ENCODE results near the gene CATSPER3.
"Not testable (repeated sequence)": the region's sequence is repeated elsewhere in the genome, so short reads cannot be mapped to it uniquely, and the experiment has no call there.

The CATSPER3 gene

DNA sequence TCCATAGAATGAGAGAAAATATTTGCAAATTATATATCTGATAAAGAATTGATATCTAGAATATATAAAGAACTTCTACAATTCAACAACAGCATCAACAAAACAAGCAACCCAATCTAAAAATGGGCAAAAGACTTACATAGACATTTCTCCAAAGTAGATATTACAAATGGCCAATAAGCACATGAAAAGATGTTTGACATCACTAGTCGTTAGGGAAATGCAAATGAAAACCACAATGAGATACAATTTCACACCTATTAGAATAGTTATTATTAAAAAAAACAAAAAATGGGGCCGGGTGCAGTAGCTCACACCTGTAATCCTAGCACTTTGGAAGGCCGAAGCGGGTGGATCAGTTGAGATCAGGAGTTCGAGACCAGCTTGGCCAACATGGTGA lies 24.4 kb downstream of the CATSPER3 start:
- CTCF ChIA-PET: no interaction called here
- Mint-ChIP-seq H3K4me3 (no peak overlapping the region), H3K36me3 (no peaks in the 10 kb centered on the region), H3K27me3 (peaks cover 14% of the 10 kb centered on the region), H3K4me1 (no peaks in the 10 kb centered on the region), H3K27ac (no peak overlapping the region), H3K9me3 (peaks cover 2% of the 10 kb centered on the region)
- no peak for DNase-seq

DNA sequence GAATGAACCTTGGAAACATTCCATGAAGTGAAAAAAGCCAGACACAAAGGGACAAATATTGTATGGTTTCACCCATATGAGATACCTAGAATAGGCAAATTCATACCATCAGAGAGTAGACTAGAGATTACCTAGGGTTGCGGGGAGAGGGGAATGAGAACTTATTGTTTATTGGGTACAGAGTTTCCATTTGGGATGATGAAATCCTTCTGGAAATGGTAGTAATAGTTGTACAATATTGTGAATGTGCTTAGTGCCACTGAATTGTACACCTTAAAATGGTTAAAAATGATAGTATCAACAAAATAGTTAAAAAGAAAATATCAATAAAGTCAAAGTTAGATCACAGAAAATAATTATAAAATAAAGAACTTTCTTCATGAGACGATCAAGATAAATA lies 25.5 kb downstream of the CATSPER3 start:
- CTCF ChIA-PET: no interaction called here
- no peak for DNase-seq

DNA sequence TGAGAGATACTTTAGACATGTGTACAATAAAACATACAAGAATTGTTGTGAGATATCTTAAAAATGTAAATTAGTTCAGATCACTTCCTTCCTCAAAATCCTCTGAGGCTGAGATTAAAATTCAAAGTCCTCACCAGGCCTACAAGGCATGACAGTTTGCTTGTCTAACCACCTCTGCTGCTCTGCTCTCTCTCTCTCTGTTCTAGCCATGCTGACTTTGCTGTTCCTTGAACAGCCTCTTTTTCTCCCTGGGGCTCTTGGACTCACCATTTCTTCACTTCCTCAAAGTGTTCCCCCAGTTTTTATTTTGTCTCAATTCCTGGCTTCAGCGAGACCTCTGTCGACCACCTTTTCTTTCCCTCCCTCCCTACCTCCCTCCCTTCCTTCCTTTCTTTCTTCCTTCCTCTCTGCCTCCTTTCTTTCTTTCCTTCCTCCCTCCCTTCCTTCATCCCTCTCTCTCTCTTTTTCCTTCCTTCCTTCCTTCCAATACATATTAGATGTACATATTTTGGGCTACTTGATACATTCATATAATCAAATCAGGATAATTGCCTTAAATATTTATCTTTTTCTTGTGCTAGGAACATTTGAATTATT lies 27.0 kb downstream of the CATSPER3 start:
- no peak overlapping the region for H3K4me3 Mint-ChIP-seq
- no peak for DNase-seq
- H3K27ac Mint-ChIP-seq: no peak overlapping the region
- peaks cover 6% of the 10 kb centered on the region for H3K9me3 Mint-ChIP-seq
- CTCF ChIA-PET: no interaction called here
- H3K27me3 Mint-ChIP-seq: peaks cover 14% of the 10 kb centered on the region
- H3K36me3 Mint-ChIP-seq: no peaks in the 10 kb centered on the region
- H3K4me1 Mint-ChIP-seq: no peaks in the 10 kb centered on the region

More for the DNA sequence above, 25.5 kb downstream of the CATSPER3 start:
- H3K27me3 Mint-ChIP-seq: peaks cover 18% of the 10 kb centered on the region
- no peak overlapping the region for H3K4me3 Mint-ChIP-seq
- no peaks in the 10 kb centered on the region for H3K36me3 Mint-ChIP-seq
- H3K27ac Mint-ChIP-seq: no peak overlapping the region
- H3K9me3 Mint-ChIP-seq: peaks cover 4% of the 10 kb centered on the region
- no peaks in the 10 kb centered on the region for H3K4me1 Mint-ChIP-seq

DNA sequence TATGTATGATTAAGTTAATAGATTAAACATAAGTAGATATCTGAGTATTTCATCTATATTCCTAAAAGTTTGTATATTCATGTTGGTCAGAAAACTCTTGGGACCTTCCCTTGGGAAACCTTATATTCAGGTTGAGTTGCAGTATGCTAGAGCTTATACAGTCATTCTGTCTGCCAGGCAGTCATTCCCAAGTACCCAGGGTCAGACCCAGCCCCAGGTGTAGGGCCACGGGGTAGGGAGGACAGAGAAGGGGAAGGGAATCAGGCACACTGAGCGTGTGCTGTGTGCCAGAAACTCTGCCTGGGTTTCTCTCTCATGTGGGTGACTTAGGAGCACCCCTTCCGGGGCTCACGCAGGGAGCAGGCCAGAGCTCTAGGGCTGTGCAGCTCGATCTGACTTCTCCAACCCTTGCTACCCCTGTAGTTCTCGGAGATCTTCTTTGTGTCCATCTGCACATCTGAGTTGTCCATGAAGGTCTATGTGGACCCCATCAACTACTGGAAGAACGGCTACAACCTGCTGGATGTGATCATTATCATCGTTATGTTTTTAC lies 28.2 kb downstream of the CATSPER3 start:
- Mint-ChIP-seq H3K27ac (no peak overlapping the region), H3K36me3 (no peaks in the 10 kb centered on the region), H3K4me1 (no peaks in the 10 kb centered on the region), H3K9me3 (peaks cover 4% of the 10 kb centered on the region), H3K27me3 (peaks cover 9% of the 10 kb centered on the region), H3K4me3 (no peak overlapping the region)
- DNase-seq: no peak
- CTCF ChIA-PET: no interaction called here

DNA sequence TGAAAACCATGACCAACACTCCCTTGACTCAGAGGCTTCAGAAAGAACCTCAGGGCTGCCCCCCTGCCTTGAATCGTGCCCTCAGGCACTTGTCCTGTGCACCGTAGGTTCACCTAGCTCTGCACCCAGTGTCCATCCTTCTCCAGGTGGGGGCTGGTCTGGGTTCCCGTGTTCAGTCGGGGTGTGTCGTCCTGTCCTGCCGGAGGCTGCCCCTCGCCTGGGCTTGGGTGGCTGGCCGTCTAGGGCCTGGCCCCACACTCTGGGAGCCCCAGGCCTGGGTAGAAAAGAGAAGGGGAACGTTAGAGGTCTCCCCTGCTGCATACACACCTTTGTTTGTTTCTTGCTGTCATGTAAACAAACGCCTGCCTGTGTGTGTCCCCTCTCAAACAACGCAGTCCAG lies 29.3 kb downstream of the CATSPER3 start:
- DNase-seq: no peak
- H3K27ac Mint-ChIP-seq: no peak overlapping the region
- H3K27me3 Mint-ChIP-seq: peaks cover 9% of the 10 kb centered on the region
- no peaks in the 10 kb centered on the region for H3K36me3 Mint-ChIP-seq
- no peak overlapping the region for H3K4me3 Mint-ChIP-seq
- CTCF ChIA-PET: no interaction called here
- H3K9me3 Mint-ChIP-seq: peaks cover 4% of the 10 kb centered on the region
- H3K4me1 Mint-ChIP-seq: no peaks in the 10 kb centered on the region

DNA sequence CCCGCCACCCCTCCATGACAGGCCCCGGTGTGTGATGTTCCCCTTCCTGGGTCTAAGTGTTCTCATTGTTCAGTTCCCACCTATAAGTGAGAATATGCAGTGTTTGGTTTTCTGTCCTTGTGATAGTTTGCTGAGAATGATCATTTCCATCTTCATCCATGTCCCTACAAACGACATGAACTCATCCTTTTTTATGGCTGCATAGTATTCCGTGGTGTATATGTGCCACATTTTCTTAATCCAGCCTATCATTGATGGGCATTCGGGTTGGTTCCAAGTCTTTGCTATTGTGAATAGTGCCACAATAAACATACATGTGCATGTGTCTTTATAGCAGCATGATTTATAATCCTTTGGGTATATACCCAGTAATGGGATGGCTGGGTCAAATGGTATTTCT lies 30.4 kb downstream of the CATSPER3 start:
- H3K27me3 Mint-ChIP-seq, H3K27ac Mint-ChIP-seq, DNase-seq, H3K4me3 Mint-ChIP-seq, H3K4me1 Mint-ChIP-seq, H3K36me3 Mint-ChIP-seq, CTCF ChIA-PET, H3K9me3 Mint-ChIP-seq: not testable (repeated sequence)

DNA sequence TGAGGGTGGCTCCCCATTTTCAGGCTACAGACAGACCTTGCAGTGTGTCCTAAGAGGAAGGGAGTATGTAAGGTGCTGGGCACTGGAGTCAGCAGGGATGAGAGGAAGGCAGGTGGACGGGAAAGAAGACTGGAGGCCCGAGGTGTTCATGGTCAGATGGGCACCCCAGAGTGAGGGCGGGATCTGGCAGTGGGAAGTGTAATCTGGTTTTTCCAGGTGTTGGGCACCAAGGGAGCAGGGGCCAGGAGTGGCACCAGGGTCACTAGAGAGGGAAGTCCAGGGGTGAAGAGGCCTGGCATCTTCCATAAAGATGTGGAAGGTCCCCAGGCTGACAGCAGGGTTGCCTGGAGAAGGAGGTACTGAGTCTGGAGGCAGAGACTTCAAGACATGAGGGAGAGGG lies 36.7 kb downstream of the CATSPER3 start:
- Mint-ChIP-seq H3K4me3 (no peak overlapping the region), H3K4me1 (no peaks in the 10 kb centered on the region), H3K27ac (no peak overlapping the region), H3K27me3 (peaks cover 4% of the 10 kb centered on the region), H3K36me3 (no peaks in the 10 kb centered on the region), H3K9me3 (no peaks in the 10 kb centered on the region)
- DNase-seq: no peak
- CTCF ChIA-PET: no interaction called here

DNA sequence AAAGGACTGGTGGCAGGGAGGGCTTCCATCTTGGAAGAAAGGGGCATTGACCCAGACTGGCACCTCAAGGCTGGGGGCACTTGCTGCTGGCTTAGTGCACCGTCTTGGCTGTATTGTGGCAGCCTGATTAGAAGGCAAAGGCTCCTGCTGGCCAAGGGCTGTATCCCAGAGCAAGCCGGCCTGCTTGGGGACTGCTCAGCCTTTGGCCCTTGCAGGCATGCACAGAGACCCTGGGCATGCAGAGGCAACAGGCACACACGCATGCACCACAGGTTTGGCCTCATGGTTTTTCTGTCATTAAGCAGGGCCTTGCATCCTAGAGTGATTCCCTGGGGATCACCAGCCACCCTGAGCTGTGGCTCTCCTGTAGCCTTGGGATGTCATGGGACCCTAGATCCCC lies 37.4 kb downstream of the CATSPER3 start:
- no peaks in the 10 kb centered on the region for H3K4me1 Mint-ChIP-seq
- no peaks in the 10 kb centered on the region for H3K36me3 Mint-ChIP-seq
- DNase-seq: no peak
- H3K27ac Mint-ChIP-seq: no peak overlapping the region
- H3K9me3 Mint-ChIP-seq: no peaks in the 10 kb centered on the region
- H3K27me3 Mint-ChIP-seq: peaks cover 4% of the 10 kb centered on the region
- CTCF ChIA-PET: no interaction called here
- no peak overlapping the region for H3K4me3 Mint-ChIP-seq

DNA sequence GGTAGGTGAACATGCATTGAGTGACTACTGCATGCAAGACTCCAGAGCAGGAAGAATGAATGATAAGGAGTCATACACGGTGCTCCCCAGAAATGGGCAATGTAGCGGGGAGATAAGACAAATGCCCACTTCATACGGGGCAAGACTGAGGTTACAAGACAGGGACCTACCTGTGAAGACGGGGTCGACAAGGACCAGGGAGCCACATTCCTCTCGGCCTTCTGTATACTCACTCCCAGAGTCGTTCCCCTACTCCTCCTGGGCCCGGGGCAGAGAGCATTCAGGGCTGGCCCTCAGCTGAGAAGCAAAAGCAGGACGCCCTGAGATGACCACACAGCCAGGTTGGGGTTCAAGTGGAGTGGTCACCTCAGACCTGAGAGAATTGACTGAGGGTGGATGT lies 39.6 kb downstream of the CATSPER3 start:
- Mint-ChIP-seq H3K27ac (no peak overlapping the region), H3K4me3 (no peak overlapping the region), H3K9me3 (no peaks in the 10 kb centered on the region), H3K27me3 (peaks cover 7% of the 10 kb centered on the region), H3K4me1 (no peaks in the 10 kb centered on the region), H3K36me3 (no peaks in the 10 kb centered on the region)
- CTCF ChIA-PET: no interaction called here
- no peak for DNase-seq

DNA sequence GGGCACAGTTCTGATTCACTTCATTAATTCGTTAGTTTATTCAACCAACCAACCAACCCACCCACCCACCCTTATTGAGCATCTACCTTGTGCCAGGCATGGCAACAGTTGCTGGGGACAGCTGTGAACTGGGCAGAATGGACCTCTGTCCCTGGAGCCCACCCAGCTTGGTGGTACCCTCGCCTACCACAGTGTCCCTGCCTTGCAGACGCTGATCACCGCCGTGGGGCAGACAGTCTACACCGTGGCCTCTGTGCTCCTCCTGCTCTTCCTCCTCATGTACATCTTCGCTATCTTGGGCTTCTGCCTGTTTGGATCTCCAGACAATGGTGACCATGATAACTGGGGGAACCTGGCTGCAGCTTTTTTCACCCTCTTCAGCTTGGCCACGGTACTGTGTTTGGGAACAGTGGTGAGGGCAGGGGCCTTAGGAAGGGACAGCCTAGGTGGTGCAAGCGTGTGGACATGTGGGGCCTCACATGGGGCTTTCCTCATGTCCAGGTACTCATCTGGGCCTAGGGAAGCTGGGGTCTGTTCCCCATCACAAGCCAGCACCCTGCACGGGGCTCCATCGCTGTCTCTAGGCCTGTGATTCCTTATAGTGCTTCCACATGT lies 40.1 kb downstream of the CATSPER3 start:
- Mint-ChIP-seq H3K9me3 (no peaks in the 10 kb centered on the region), H3K27ac (no peak overlapping the region), H3K36me3 (no peaks in the 10 kb centered on the region), H3K4me3 (no peak overlapping the region), H3K27me3 (peaks cover 7% of the 10 kb centered on the region), H3K4me1 (no peaks in the 10 kb centered on the region)
- no peak for DNase-seq
- CTCF ChIA-PET: no interaction called here

DNA sequence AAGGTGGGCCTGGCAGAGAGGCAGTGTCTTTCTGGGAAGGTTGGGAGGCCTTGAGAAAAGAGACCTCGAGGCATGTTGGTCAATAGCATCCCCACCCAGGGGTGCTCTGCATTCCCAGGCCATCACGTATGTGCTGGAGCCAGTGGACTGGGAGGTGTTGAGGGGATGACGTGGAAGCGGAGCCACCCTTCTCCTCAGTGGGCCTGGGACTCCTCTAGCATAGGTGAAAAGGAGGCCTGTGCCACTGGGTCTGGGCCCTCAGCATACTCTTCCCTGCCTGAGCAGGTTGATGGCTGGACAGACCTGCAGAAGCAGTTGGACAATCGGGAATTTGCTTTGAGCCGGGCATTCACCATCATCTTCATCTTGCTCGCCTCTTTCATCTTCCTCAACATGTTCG lies 40.8 kb downstream of the CATSPER3 start:
- H3K4me3 Mint-ChIP-seq: no peak overlapping the region
- no peak for DNase-seq
- no peaks in the 10 kb centered on the region for H3K4me1 Mint-ChIP-seq
- peaks cover 7% of the 10 kb centered on the region for H3K27me3 Mint-ChIP-seq
- H3K27ac Mint-ChIP-seq: no peak overlapping the region
- CTCF ChIA-PET: no interaction called here
- H3K36me3 Mint-ChIP-seq: no peaks in the 10 kb centered on the region
- no peaks in the 10 kb centered on the region for H3K9me3 Mint-ChIP-seq

DNA sequence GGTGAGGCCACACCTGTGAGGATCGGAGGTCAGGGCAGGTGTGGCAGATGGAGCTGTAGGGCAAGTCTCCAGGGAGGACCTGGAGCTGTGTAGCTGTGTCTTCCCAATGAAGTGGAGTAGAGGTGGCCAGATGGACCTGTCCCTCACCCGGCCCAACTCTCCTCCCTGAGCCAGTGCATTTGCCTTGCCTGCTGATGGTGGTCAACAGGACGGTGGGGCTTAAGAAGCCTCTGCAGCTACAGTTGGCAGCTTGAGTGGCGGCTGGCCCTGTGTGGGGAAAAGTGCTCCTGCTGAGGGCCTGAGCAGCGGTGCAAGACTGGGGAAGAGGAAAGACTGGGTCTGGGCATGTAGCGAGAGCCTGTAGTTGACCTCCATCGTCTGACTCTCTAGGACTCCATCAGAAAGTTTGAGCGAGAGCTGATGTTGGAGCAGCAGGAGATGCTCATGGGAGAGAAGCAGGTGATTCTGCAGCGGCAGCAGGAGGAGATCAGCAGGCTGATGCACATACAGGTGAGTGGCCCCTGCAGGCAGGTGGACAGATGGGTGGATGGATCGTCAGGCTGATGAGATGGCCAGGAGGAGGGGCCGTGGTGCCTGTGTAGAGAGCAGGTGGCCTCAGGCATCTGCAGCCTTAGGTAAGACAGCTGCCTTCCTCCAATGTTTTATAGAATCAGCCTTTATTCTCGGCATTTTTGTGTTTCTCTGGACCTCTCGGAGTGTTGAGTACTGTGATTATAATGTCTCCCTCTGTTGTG lies 41.5 kb downstream of the CATSPER3 start:
- no peaks in the 10 kb centered on the region for H3K4me1 Mint-ChIP-seq
- H3K9me3 Mint-ChIP-seq: no peaks in the 10 kb centered on the region
- peaks cover 7% of the 10 kb centered on the region for H3K27me3 Mint-ChIP-seq
- no peak overlapping the region for H3K27ac Mint-ChIP-seq
- CTCF ChIA-PET: no interaction called here
- H3K36me3 Mint-ChIP-seq: no peaks in the 10 kb centered on the region
- H3K4me3 Mint-ChIP-seq: no peak overlapping the region
- DNase-seq: no peak

DNA sequence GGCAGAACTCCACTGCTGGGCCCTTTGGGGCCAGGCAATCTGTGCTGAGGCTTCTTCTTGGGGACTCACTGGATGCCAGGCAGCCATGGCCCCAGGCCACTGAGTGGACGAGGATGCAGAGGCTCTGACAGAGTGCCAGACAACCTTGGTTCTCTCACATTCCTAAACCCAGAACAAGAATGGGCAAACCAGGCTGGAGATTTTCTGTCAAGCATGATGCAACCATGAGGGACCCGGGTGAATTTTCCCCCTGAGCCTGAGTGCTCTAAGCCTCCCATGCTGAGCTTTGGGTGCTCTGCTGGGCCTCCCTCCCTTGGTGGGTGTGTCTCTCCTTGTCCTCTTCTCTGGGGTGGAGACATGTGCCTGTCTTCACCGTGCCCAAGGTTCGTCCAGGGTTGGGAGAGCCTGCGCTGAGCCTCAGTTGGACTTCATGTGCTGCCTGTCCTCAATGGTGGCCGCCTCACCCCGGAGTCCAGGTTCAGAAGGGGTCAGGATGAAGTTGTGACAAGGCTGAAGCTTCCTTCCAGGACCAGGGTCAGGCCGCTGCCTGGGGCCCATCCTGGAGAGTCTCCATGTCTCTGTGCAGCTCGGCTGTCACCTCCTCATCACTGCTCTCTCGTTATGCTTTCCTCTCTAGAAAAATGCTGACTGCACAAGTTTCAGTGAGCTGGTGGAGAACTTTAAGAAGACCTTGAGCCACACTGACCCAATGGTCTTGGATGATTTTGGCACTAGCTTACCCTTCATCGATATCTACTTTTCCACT lies 42.2 kb downstream of the CATSPER3 start:
- no peaks in the 10 kb centered on the region for H3K36me3 Mint-ChIP-seq
- H3K4me3 Mint-ChIP-seq: no peak overlapping the region
- no peak for DNase-seq
- H3K4me1 Mint-ChIP-seq: no peaks in the 10 kb centered on the region
- CTCF ChIA-PET: no interaction called here
- H3K27ac Mint-ChIP-seq: no peak overlapping the region
- no peaks in the 10 kb centered on the region for H3K9me3 Mint-ChIP-seq
- peaks cover 7% of the 10 kb centered on the region for H3K27me3 Mint-ChIP-seq

DNA sequence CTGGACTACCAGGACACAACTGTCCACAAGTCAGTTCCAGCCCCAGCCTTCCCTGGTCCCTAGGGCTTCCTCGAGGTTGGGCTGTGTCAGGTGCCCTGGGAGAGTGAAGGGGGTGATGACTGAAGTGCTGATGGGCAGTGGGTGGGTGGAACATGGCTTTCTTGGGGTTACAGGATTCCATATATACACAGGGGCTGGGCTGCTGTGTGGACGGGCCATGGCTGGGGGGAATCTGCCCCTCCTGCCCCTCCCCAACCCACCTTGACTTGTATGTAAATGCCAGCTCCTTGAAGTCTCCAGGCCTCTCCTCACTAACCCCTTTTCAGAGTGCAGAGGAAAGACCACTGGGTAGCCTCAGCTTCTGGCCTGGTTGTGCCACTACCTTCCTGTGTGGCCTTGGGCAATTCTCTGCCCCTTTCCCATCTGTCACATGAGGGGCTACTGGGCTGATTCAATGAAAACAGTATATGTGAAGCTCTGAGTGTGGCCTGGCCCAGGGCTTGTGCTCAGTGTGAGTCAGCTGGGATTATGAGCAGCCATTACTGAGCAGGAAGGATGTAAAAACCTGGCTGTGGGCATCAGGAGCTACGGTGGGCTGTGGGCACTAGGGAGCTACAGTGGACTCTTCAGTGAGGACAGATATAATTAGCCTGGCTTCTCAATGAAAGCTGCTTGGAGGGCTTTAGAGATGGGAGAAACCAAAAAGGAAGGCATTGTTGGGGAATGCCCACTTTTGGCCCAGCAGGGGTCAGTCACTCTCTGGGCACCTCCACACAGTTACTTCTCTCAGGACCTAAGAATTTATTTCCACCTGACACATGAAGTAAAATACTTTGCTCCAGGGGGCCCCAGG lies 43.0 kb downstream of the CATSPER3 start:
- no peak overlapping the region for H3K27ac Mint-ChIP-seq
- peaks cover 7% of the 10 kb centered on the region for H3K27me3 Mint-ChIP-seq
- DNase-seq: no peak
- H3K4me3 Mint-ChIP-seq: no peak overlapping the region
- no peaks in the 10 kb centered on the region for H3K4me1 Mint-ChIP-seq
- H3K36me3 Mint-ChIP-seq: no peaks in the 10 kb centered on the region
- CTCF ChIA-PET: no interaction called here
- no peaks in the 10 kb centered on the region for H3K9me3 Mint-ChIP-seq
